ENCODE data around the gene GABRD. TPM values are rescaled to one million over a fixed set of nuclear protein-coding genes. Genes with fewer than 3 reads are reported as not detected.

GABRD gene
- total and polyA plus RNA-seq, 2 of the 13 experiments (the other 11 are each of a cell fraction or from before 2014, with no cell fraction given) = not detected

GRCh38 chr1:2029561-2029960 lies 10.4 kb downstream of the GABRD start:
- 18% methylated on average over 8 of the region's 15 CpGs for WGBS (ENCODE audit: low lambda C conversion rate)
- Histone ChIP-seq H4K20me1 (ENCODE audit: insufficient read depth, low read length) (no peaks in the 10 kb centered on the region), H3K4me3 (replicated peaks in 1 of 3; ENCODE audit: insufficient read depth in 1 of 3, low read depth in 2 of 3, low read length in 3 of 3) (no peak overlapping the region), H3K36me3 (replicated peaks in 1 of 2; ENCODE audit: control insufficient read depth in 1 of 2, insufficient read depth in 2 of 2, low read length in 2 of 2) (no peaks in the 10 kb centered on the region), H3K79me2 (ENCODE audit: insufficient read depth, low read length) (no peaks in the 10 kb centered on the region), H3K4me1 (ENCODE audit: insufficient read depth, low read length) (peaks cover 16% of the 10 kb centered on the region; the same call in 1 of the 2 replicates), H2AFZ (ENCODE audit: low read length) (no peak overlapping the region), H3K9ac (ENCODE audit: insufficient read depth, low read depth, low read length) (no peak overlapping the region), H3K4me2 (ENCODE audit: low read depth, low read length) (no peak overlapping the region), H3K9me3 (ENCODE audit: low read length) (no peaks in the 10 kb centered on the region), H3K27me3 (ENCODE audit: control insufficient read depth in 1 of 2, insufficient read depth in 2 of 2, low read length in 2 of 2) (peaks cover 29 to 87% of the 10 kb centered on the region in 2 experiments), H3K27ac (ENCODE audit: extremely low read length, insufficient read depth, low read length) (no peak overlapping the region)
- in situ Hi-C loops (cut with HindIII; ENCODE audit: extremely low pct_ligation_motif_present, low pct_unique_long_range_greater_than_20kb) = no loop called here
- intact Hi-C loops (cut with micrococcal nuclease; ENCODE audit: unreplicated experiment) = no loop called here
- BruUV-seq (replicated peaks) = no TSS peak
- no peak for FAIRE-seq
- ATAC-seq = no peak
- POLR2A ChIA-PET = interaction anchor here (1.5 kb wide), 1 partner anchor 88 kb away, joined by 3 read pairs; no protein-coding TSS in a partner anchor
- no peak for DNase-seq (ENCODE audit: low spot score)
- CTCF ChIA-PET (ENCODE audit: low intra/inter-chr PET ratio, low total read pairs) = no interaction called here
- no peak for TF ChIP-seq GLMP (CRISPR knock-in tag; IDR thresholded peaks at IDR 0.05; ENCODE audit: borderline replicate concordance)
- TF ChIP-seq HOMEZ (CRISPR knock-in tag; IDR thresholded peaks at IDR 0.05; ENCODE audit: low read depth) = no peak
- TF ChIP-seq NFAT5 (CRISPR knock-in tag; IDR thresholded peaks at IDR 0.05) = no peak
- no peak for TF ChIP-seq ZNF562 (CRISPR knock-in tag; IDR thresholded peaks at IDR 0.05; ENCODE audit: borderline replicate concordance)
- no peak; the same call in 1 of the 2 replicates for TF ChIP-seq NR2F6 (IDR thresholded peaks at IDR 0.05)
- TF ChIP-seq NR2F6 (CRISPR knock-in tag; IDR thresholded peaks at IDR 0.05) = 0 out of 2 replicates have a peak, but pooled peaks have one; percentile 36
- TF ChIP-seq NR2F1 (CRISPR knock-in tag; IDR thresholded peaks at IDR 0.05) = peak in 1 of 2 experiments; percentile 39; a peak in 1 of 4 replicates
- no peak for TF ChIP-seq E2F5 (CRISPR knock-in tag; conservative IDR thresholded peaks at IDR 0.05)
- no peak for TF ChIP-seq ZNF891 (CRISPR knock-in tag; IDR thresholded peaks at IDR 0.05)
- TF ChIP-seq TERF1 (CRISPR knock-in tag; IDR thresholded peaks at IDR 0.05) = no peak
- peak; percentile 46; the same call in 1 of the 2 replicates for TF ChIP-seq RARA (CRISPR knock-in tag; IDR thresholded peaks at IDR 0.05)
- no peak for TF ChIP-seq MYPOP (CRISPR knock-in tag; IDR thresholded peaks at IDR 0.05)
- TF ChIP-seq FOXA3 (CRISPR knock-in tag; IDR thresholded peaks at IDR 0.05) = no peak
- TF ChIP-seq KMT2A (CRISPR knock-in tag; IDR thresholded peaks at IDR 0.05) = no peak

Measured in HepG2 (cell line).